Measurements from ENCODE around the gene SARDH.

The SARDH gene

GRCh38 chr9:133702798-133703590, 35.2 kb downstream of the SARDH start:
- DNase-seq (ENCODE audit: low spot score) = no peak

- no peak for DNase-seq (ENCODE audit: low spot score)
Measured at GRCh38 chr9:133701981-133702797, 36.0 kb downstream of the SARDH start.

- no peak for DNase-seq (ENCODE audit: low spot score)
Measured at GRCh38 chr9:133701321-133701980, 36.7 kb downstream of the SARDH start.

- DNase-seq (ENCODE audit: low spot score) = no peak
Measured at GRCh38 chr9:133700819-133701320, 37.3 kb downstream of the SARDH start.

GRCh38 chr9:133699546-133699945, 38.6 kb downstream of the SARDH start:
- DNase-seq (ENCODE audit: low spot score) = no peak

- DNase-seq (ENCODE audit: low spot score) = no peak
Measured at GRCh38 chr9:133696071-133696472, 42.1 kb downstream of the SARDH start.

- DNase-seq (ENCODE audit: low spot score) = no peak
Measured at GRCh38 chr9:133694686-133695085, 43.5 kb downstream of the SARDH start.

GRCh38 chr9:133693703-133694529, 44.2 kb downstream of the SARDH start:
- DNase-seq (ENCODE audit: low spot score) = no peak

GRCh38 chr9:133693116-133693515, 45.0 kb downstream of the SARDH start:
- no peak for DNase-seq (ENCODE audit: low spot score)

GRCh38 chr9:133692364-133692985, 45.7 kb downstream of the SARDH start:
- DNase-seq (ENCODE audit: low spot score) = no peak

GRCh38 chr9:133691626-133692363, 46.4 kb downstream of the SARDH start:
- no peak for DNase-seq (ENCODE audit: low spot score)

GRCh38 chr9:133691191-133691590, 47.0 kb downstream of the SARDH start:
- no peak for DNase-seq (ENCODE audit: low spot score)

- no peak for DNase-seq (ENCODE audit: low spot score)
Measured at GRCh38 chr9:133690081-133690561, 48.0 kb downstream of the SARDH start.

- DNase-seq (ENCODE audit: low spot score) = no peak
Measured at GRCh38 chr9:133689151-133689763, 48.9 kb downstream of the SARDH start.

GRCh38 chr9:133687856-133688761, 50.0 kb downstream of the SARDH start:
- DNase-seq (ENCODE audit: low spot score) = no peak

- no peak for DNase-seq (ENCODE audit: low spot score)
Measured at GRCh38 chr9:133686642-133687575, 51.2 kb downstream of the SARDH start.
